H9 (cell line): ENCODE results near the gene CLCN6. TPM values are rescaled to one million over a fixed set of nuclear protein-coding genes. Genes with fewer than 3 reads are reported as not detected.
A peak's percentile ranks its signal among the peaks of the same experiment; 100 is the strongest.

ENCODE experiments used
- DNase-seq: peaks from one replicate; pipeline ENCODE4 v3.0.0-alpha.2; 2017
- H2AFZ ChIP-seq: one replicate; pipeline ENCODE4 v1.6.1; 2013; ENCODE audit warnings: mild to moderate bottlenecking, low read length, control low read depth, moderate library complexity
- H2AK5ac ChIP-seq: 2 replicates; pipeline ENCODE4 v1.6.1; 2013; ENCODE audit warnings: low read length, control low read depth, mixed read lengths; ENCODE audit not compliant: insufficient read length
- H2BK120ac ChIP-seq: one replicate; pipeline ENCODE4 v1.6.1; 2013; ENCODE audit warnings: low read depth, mild to moderate bottlenecking, low read length, control low read depth, inconsistent platforms; ENCODE audit not compliant: poor library complexity, severe bottlenecking
- H2BK12ac ChIP-seq: 2 replicates; pipeline ENCODE4 v1.6.1; 2013; ENCODE audit warnings: low read length, control low read depth, mixed read lengths, low read depth; ENCODE audit not compliant: insufficient read length
- H2BK15ac ChIP-seq: 2 replicates; pipeline ENCODE4 v1.6.1; 2013; ENCODE audit warnings: low read depth, low read length, control low read depth
- H2BK20ac ChIP-seq: one replicate; pipeline ENCODE4 v1.6.1; 2013; ENCODE audit warnings: low read depth, mild to moderate bottlenecking, low read length, control low read depth, inconsistent platforms; ENCODE audit not compliant: poor library complexity, severe bottlenecking
- H2BK5ac ChIP-seq: 2 replicates; pipeline ENCODE4 v1.6.1; 2013; ENCODE audit warnings: low read length, control low read depth, mixed read lengths; ENCODE audit not compliant: insufficient read length
- H3K14ac ChIP-seq: 2 replicates; pipeline ENCODE4 v1.6.1; 2013; ENCODE audit warnings: low read length, control low read depth; ENCODE audit not compliant: insufficient read depth
- H3K18ac ChIP-seq: 2 replicates; pipeline ENCODE4 v1.6.1; 2013; ENCODE audit warnings: low read depth, mild to moderate bottlenecking, mixed read lengths, low read length, control low read depth; ENCODE audit not compliant: insufficient read length
- H3K23ac ChIP-seq: 2 replicates; pipeline ENCODE4 v1.6.1; 2013; ENCODE audit warnings: low read length, control low read depth, mixed read lengths, low read depth; ENCODE audit not compliant: insufficient read length
- H3K23me2 ChIP-seq: 2 replicates; pipeline ENCODE4 v1.6.1; 2013; ENCODE audit warnings: low read depth, mild to moderate bottlenecking, mixed read lengths, low read length, control low read depth; ENCODE audit not compliant: insufficient read length, poor library complexity, severe bottlenecking
- H3K27ac ChIP-seq: 2 replicates; pipeline ENCODE4 v1.5.1; 2013; ENCODE audit warnings: low read length, control low read depth, mixed read lengths, low read depth; ENCODE audit not compliant: insufficient read length
- H3K27me3 ChIP-seq: 2 replicates; pipeline ENCODE4 v1.6.1; 2013; ENCODE audit warnings: low read length, control low read depth, inconsistent platforms; ENCODE audit not compliant: insufficient read depth
- H3K4ac ChIP-seq: 2 replicates; pipeline ENCODE4 v1.6.1; 2013; ENCODE audit warnings: low read depth, mild to moderate bottlenecking, control low read depth, inconsistent platforms, low read length, moderate library complexity
- H3K4me1 ChIP-seq: 2 replicates; pipeline ENCODE4 v1.6.1; 2013; ENCODE audit warnings: low read length, control low read depth, inconsistent platforms; ENCODE audit not compliant: insufficient read depth
- H3K4me2 ChIP-seq: 2 replicates; pipeline ENCODE4 v1.6.1; 2013; ENCODE audit warnings: low read length, control low read depth, mixed read lengths; ENCODE audit not compliant: insufficient read length, insufficient read depth
- H3K56ac ChIP-seq: 2 replicates; pipeline ENCODE4 v1.6.1; 2013; ENCODE audit warnings: low read depth, mild to moderate bottlenecking, mixed read lengths, low read length, control low read depth; ENCODE audit not compliant: insufficient read length
- H3K79me1 ChIP-seq: 2 replicates; pipeline ENCODE4 v1.6.1; 2013; ENCODE audit warnings: low read depth, mild to moderate bottlenecking, moderate library complexity, low read length, control low read depth, inconsistent platforms; ENCODE audit not compliant: insufficient read depth, poor library complexity, severe bottlenecking
- H3K79me2 ChIP-seq: 2 replicates; pipeline ENCODE4 v1.6.1; 2013; ENCODE audit warnings: low read length, control low read depth, inconsistent platforms; ENCODE audit not compliant: insufficient read depth
- H3K9ac ChIP-seq: 2 replicates; pipeline ENCODE4 v1.6.1; 2013; ENCODE audit warnings: low read length, control low read depth, mixed read lengths; ENCODE audit not compliant: insufficient read length; ENCODE audit errors: extremely low read depth
- H3K9me3 ChIP-seq: one replicate; pipeline ENCODE4 v1.6.1; 2013; ENCODE audit warnings: low read depth, low read length, inconsistent platforms; ENCODE audit not compliant: control insufficient read depth
- H3T11ph ChIP-seq: one replicate; pipeline ENCODE4 v1.6.1; 2013; ENCODE audit warnings: mild to moderate bottlenecking, low read length, control low read depth, inconsistent platforms
- H4K20me1 ChIP-seq: one replicate; pipeline ENCODE4 v1.6.1; 2013; ENCODE audit not compliant: control insufficient read depth, insufficient read length, insufficient read depth
- H4K5ac ChIP-seq: 2 replicates; pipeline ENCODE4 v1.6.1; 2013; ENCODE audit warnings: low read depth, mild to moderate bottlenecking, mixed read lengths, low read length, control low read depth; ENCODE audit not compliant: insufficient read length
- H4K8ac ChIP-seq: replicated peaks from 2 replicates; pipeline ENCODE4 v1.6.1; 2013; ENCODE audit warnings: low read length, control low read depth, mixed read lengths, low read depth; ENCODE audit not compliant: insufficient read length
- H4K91ac ChIP-seq: 2 replicates; pipeline ENCODE4 v1.6.1; 2013; ENCODE audit warnings: low read depth, mild to moderate bottlenecking, moderate library complexity, mixed read lengths, low read length, control low read depth; ENCODE audit not compliant: insufficient read length
- H3K27ac Mint-ChIP-seq, 3 experiments: 2 replicates in 2 of 3; 3 replicates in 1 of 3; pipeline ENCODE4 v1.8.0; 2020 to 2021; ENCODE audit warnings: mixed read lengths in 3 of 3, mild to moderate bottlenecking in 1 of 3, moderate library complexity in 1 of 3
- H3K27me3 Mint-ChIP-seq: 2 replicates; pipeline ENCODE4 v1.8.0; 2021; ENCODE audit warnings: low read depth, mild to moderate bottlenecking, moderate library complexity, mixed read lengths
- H3K36me3 Mint-ChIP-seq, 3 experiments: 2 replicates in 2 of 3; 3 replicates in 1 of 3; pipeline ENCODE4 v1.8.0; 2020 to 2021; ENCODE audit warnings: low read depth in 3 of 3, mixed read lengths in 3 of 3; ENCODE audit not compliant: insufficient read depth in 1 of 3
- H3K4me1 Mint-ChIP-seq, 2 experiments: 2 replicates each; pipeline ENCODE4 v1.8.0; 2020; ENCODE audit warnings: mixed read lengths in 2 of 2
- H3K4me3 Mint-ChIP-seq, 2 experiments: 2 replicates in 1 of 2; 3 replicates in 1 of 2; pipeline ENCODE4 v1.8.0; 2020 to 2021; ENCODE audit warnings: mild to moderate bottlenecking in 2 of 2, mixed read lengths in 2 of 2, moderate library complexity in 1 of 2
- H3K9me3 Mint-ChIP-seq, 2 experiments: 2 replicates in 1 of 2; 3 replicates in 1 of 2; pipeline ENCODE4 v1.8.0; 2020; ENCODE audit warnings: mild to moderate bottlenecking in 2 of 2, mixed read lengths in 2 of 2, moderate library complexity in 1 of 2
- CTCF ChIP-seq: fragments of 200-600 bp; sonication (generic); conservative IDR thresholded peaks from 3 replicates; pipeline ENCODE4 v1.8.0; 2021; ENCODE audit warnings: antibody characterized with exemption, mild to moderate bottlenecking
- WGBS: extraction: QIAGEN DNeasy Blood & Tissue Kit; methylation state at CpG from one replicate; pipeline ENCODE4 v1.1.7; 2013; ENCODE audit warnings: missing lambda C conversion rate, low lambda C conversion rate, mixed read lengths; ENCODE audit not compliant: insufficient read length; ENCODE audit errors: extremely low coverage; 5-methylcytosine and 5-hydroxymethylcytosine counted together
- total RNA-seq: library from RNA; stranded (reverse); gene quantifications from 2 replicates; pipeline ENCODE4 v1.2.1, GENCODE V29; 2021

The CLCN6 gene
- total RNA-seq, 1 experiment from 2014 or later, result 20.5 TPM

- Histone ChIP-seq H4K20me1 (no peaks in the 10 kb centered on the region), H3K79me2 (no peaks in the 10 kb centered on the region), H3K9me3 (no peaks in the 10 kb centered on the region), H4K91ac (no peak overlapping the region), H2BK15ac (no peak overlapping the region), H3K14ac (no peak overlapping the region), H3K18ac (no peak overlapping the region), H3K4ac (no peak overlapping the region), H2BK12ac (no peak overlapping the region), H3K9ac (no peak overlapping the region), H2AK5ac (no peak overlapping the region), H4K8ac (no peak overlapping the region), H4K5ac (no peak overlapping the region), H3K4me1 (no peaks in the 10 kb centered on the region), H3K23me2 (no peaks in the 10 kb centered on the region), H2BK5ac (no peak overlapping the region), H3T11ph (no peak overlapping the region), H3K23ac (no peak overlapping the region), H3K56ac (no peak overlapping the region), H3K79me1 (no peaks in the 10 kb centered on the region), H3K27me3 (no peaks in the 10 kb centered on the region), H2AFZ (no peak overlapping the region), H2BK20ac (no peak overlapping the region), H2BK120ac (no peak overlapping the region), H3K4me2 (no peak overlapping the region), H3K27ac (no peak overlapping the region)
- H3K27ac Mint-ChIP-seq, result peak overlapping the region in 1 of 3 experiments; percentile 72; a peak in 1 of 7 replicates
- DNase-seq, result no peak
- no peak for TF ChIP-seq CTCF
- no CpG with 5 or more reads among the region's 8 CpGs for WGBS
- H3K9me3 Mint-ChIP-seq, result no peaks in the 10 kb centered on the region
- peaks cover 3% of the 10 kb centered on the region; the same call in 1 of the 2 replicates for H3K27me3 Mint-ChIP-seq
- no peaks in the 10 kb centered on the region for H3K4me1 Mint-ChIP-seq
- H3K36me3 Mint-ChIP-seq, result no peaks in the 10 kb centered on the region
- H3K4me3 Mint-ChIP-seq, result no peak overlapping the region
Measured at GRCh38 chr1:11777658-11778322, 28.2 kb upstream of the CLCN6 start.
